GM12878 (cell line): Measurements from ENCODE around the gene LAMB1.

ENCODE experiments used
- MXI1 ChIP-seq: fragments of 150-350 bp; IDR thresholded peaks from 2 replicates; pipeline ENCODE4 v1.6.1; 2011; ENCODE audit warnings: low read depth, mild to moderate bottlenecking, inconsistent platforms, low read length, improper control_type of control experiment
- NR2C2 ChIP-seq: IDR thresholded peaks from 2 replicates; pipeline ENCODE4 v1.6.1; 2011; ENCODE audit warnings: borderline replicate concordance, low read depth; ENCODE audit not compliant: control insufficient read depth, insufficient read length
- RAD21 ChIP-seq: IDR thresholded peaks from 2 replicates; pipeline ENCODE4 v1.6.1; 2011; ENCODE audit warnings: mild to moderate bottlenecking, low read depth, low read length, moderate library complexity; ENCODE audit not compliant: insufficient read depth
- TAF1 ChIP-seq: IDR thresholded peaks from 2 replicates; pipeline ENCODE4 v1.6.1; 2011; ENCODE audit warnings: mild to moderate bottlenecking, low read depth, low read length, borderline replicate concordance
- ZNF274 ChIP-seq: IDR thresholded peaks from one replicate; pipeline ENCODE4 v1.8.0; 2011; ENCODE audit not compliant: insufficient read length, insufficient read depth
- TF ChIP-seq, protein P1 (sequence below): IDR thresholded peaks from 2 replicates; pipeline ENCODE4 v1.6.1; 2012; ENCODE audit warnings: low read depth, low read length, improper control_type of control experiment
- TF ChIP-seq, protein P2 (sequence below), 3 experiments: IDR thresholded peaks in 2 of 3; conservative IDR thresholded peaks in 1 of 3; 2 replicates each; pipeline ENCODE4 v1.5.1; 2011; ENCODE audit warnings: low read depth in 3 of 3, low read length in 3 of 3, mild to moderate bottlenecking in 3 of 3, control low read depth in 2 of 3, moderate library complexity in 2 of 3, inconsistent platforms in 1 of 3, mixed read lengths in 1 of 3; ENCODE audit not compliant: control insufficient read depth in 2 of 3, insufficient read depth in 1 of 3; ENCODE audit errors: extremely low read depth in 1 of 3
- TF ChIP-seq, protein P3 (sequence below): IDR thresholded peaks from 2 replicates; pipeline ENCODE4 v1.6.1; 2011; ENCODE audit warnings: low read depth, low read length, improper control_type of control experiment, borderline replicate concordance
- TF ChIP-seq, protein P4 (sequence below): fragments of 450-650 bp; formaldehyde crosslinking; IDR thresholded peaks from 2 replicates; pipeline ENCODE4 v1.5.0; 2022; ENCODE audit warnings: mild to moderate bottlenecking, missing genetic modification characterization

DNA sequence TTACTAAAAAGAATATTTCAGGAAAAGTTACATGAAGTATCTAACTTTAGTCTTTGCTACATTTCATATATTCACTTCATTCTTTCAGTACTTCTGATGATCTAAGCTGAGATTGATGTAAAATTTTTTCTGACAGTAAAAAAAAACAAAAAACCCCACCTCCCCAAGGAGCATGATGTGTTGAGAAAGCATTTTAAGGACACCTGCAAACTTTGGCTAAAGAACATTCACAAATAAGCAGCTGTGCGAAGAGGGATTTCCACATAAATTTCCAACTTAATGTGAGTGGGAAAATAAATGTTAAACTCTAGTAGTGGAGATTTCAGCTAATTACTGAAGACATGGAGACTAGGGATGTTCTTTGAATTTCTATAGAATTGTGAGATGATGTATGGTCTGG lies 76.5 kb downstream of the LAMB1 start:
- no peak for TF ChIP-seq MXI1
- TF ChIP-seq RAD21 = no peak
- TF ChIP-seq TAF1 = no peak
- TF ChIP-seq, protein P1, sequence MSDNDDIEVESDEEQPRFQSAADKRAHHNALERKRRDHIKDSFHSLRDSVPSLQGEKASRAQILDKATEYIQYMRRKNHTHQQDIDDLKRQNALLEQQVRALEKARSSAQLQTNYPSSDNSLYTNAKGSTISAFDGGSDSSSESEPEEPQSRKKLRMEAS = no peak
- TF ChIP-seq, protein P2, sequence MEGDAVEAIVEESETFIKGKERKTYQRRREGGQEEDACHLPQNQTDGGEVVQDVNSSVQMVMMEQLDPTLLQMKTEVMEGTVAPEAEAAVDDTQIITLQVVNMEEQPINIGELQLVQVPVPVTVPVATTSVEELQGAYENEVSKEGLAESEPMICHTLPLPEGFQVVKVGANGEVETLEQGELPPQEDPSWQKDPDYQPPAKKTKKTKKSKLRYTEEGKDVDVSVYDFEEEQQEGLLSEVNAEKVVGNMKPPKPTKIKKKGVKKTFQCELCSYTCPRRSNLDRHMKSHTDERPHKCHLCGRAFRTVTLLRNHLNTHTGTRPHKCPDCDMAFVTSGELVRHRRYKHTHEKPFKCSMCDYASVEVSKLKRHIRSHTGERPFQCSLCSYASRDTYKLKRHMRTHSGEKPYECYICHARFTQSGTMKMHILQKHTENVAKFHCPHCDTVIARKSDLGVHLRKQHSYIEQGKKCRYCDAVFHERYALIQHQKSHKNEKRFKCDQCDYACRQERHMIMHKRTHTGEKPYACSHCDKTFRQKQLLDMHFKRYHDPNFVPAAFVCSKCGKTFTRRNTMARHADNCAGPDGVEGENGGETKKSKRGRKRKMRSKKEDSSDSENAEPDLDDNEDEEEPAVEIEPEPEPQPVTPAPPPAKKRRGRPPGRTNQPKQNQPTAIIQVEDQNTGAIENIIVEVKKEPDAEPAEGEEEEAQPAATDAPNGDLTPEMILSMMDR (IDR thresholded peaks at IDR 0.05 in 2 of 3, conservative IDR thresholded peaks at IDR 0.05 in 1 of 3; ENCODE audit: control insufficient read depth in 2 of 3, extremely low read depth in 1 of 3, insufficient read depth in 1 of 3, low read depth in 3 of 3, low read length in 3 of 3) = no peak
- TF ChIP-seq, protein P3, sequence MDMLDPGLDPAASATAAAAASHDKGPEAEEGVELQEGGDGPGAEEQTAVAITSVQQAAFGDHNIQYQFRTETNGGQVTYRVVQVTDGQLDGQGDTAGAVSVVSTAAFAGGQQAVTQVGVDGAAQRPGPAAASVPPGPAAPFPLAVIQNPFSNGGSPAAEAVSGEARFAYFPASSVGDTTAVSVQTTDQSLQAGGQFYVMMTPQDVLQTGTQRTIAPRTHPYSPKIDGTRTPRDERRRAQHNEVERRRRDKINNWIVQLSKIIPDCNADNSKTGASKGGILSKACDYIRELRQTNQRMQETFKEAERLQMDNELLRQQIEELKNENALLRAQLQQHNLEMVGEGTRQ = no peak
- TF ChIP-seq ZNF274 = no peak
- TF ChIP-seq, protein P4, sequence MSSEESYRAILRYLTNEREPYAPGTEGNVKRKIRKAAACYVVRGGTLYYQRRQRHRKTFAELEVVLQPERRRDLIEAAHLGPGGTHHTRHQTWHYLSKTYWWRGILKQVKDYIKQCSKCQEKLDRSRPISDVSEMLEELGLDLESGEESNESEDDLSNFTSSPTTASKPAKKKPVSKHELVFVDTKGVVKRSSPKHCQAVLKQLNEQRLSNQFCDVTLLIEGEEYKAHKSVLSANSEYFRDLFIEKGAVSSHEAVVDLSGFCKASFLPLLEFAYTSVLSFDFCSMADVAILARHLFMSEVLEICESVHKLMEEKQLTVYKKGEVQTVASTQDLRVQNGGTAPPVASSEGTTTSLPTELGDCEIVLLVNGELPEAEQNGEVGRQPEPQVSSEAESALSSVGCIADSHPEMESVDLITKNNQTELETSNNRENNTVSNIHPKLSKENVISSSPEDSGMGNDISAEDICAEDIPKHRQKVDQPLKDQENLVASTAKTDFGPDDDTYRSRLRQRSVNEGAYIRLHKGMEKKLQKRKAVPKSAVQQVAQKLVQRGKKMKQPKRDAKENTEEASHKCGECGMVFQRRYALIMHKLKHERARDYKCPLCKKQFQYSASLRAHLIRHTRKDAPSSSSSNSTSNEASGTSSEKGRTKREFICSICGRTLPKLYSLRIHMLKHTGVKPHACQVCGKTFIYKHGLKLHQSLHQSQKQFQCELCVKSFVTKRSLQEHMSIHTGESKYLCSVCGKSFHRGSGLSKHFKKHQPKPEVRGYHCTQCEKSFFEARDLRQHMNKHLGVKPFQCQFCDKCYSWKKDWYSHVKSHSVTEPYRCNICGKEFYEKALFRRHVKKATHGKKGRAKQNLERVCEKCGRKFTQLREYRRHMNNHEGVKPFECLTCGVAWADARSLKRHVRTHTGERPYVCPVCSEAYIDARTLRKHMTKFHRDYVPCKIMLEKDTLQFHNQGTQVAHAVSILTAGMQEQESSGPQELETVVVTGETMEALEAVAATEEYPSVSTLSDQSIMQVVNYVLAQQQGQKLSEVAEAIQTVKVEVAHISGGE = no peak
- TF ChIP-seq NR2C2 = no peak
